ENCODE results near the gene OSCP1.

DNA sequence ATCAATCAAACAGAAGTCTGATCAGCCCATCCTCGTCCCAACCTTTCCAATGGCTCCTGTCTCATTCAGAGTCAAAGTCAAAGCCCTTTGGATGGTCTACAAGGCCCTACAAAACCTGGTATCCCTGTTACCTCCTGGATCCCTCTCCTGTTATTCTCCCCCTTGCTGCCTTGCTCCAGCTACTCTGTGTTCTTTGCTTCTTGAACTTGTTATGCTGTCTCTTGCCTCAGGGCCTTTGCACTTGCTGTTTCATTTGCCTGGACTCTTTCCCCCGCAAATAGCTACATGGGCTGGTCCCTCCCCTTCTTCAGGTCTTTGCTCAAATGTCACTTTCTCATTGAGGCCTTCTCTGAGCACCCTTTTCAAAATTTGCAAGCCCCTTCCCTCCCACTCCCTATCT lies 33.8 kb upstream of the OSCP1 start:
- TF ChIP-seq, protein P1, sequence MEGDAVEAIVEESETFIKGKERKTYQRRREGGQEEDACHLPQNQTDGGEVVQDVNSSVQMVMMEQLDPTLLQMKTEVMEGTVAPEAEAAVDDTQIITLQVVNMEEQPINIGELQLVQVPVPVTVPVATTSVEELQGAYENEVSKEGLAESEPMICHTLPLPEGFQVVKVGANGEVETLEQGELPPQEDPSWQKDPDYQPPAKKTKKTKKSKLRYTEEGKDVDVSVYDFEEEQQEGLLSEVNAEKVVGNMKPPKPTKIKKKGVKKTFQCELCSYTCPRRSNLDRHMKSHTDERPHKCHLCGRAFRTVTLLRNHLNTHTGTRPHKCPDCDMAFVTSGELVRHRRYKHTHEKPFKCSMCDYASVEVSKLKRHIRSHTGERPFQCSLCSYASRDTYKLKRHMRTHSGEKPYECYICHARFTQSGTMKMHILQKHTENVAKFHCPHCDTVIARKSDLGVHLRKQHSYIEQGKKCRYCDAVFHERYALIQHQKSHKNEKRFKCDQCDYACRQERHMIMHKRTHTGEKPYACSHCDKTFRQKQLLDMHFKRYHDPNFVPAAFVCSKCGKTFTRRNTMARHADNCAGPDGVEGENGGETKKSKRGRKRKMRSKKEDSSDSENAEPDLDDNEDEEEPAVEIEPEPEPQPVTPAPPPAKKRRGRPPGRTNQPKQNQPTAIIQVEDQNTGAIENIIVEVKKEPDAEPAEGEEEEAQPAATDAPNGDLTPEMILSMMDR (conservative IDR thresholded peaks at IDR 0.05), result no peak
- no peak for TF ChIP-seq ZFX (IDR thresholded peaks at IDR 0.05)
